Measurements from ENCODE around the gene ACP1. TPM values are rescaled to one million over a fixed set of nuclear protein-coding genes. Genes with fewer than 3 reads are reported as not detected.

Gene ACP1
- polyA plus RNA-seq, 2 of the 4 experiments (the other 2 are of a cell fraction) = 204 to 338 TPM

GRCh38 chr2:228115-228514 lies 36.6 kb upstream of the ACP1 start:
- no peaks in the 10 kb centered on the region for H3K4me1 ChIP-seq
- H3K4me3 ChIP-seq = no peak overlapping the region
- no peak for TF ChIP-seq MAZ (IDR thresholded peaks at IDR 0.05; ENCODE audit: borderline replicate concordance, low read depth, low read length)
- no peak for TF ChIP-seq RAD21 (conservative IDR thresholded peaks at IDR 0.05 in 1 of 2, IDR thresholded peaks at IDR 0.05 in 1 of 2)
- no peak for TF ChIP-seq SMC3 (IDR thresholded peaks at IDR 0.05)
- TF ChIP-seq KDM1A (IDR thresholded peaks at IDR 0.05; ENCODE audit: low read depth) = no peak
- TF ChIP-seq MAFK (IDR thresholded peaks at IDR 0.05; ENCODE audit: partially characterized antibody) = no peak
- no peak for TF ChIP-seq EHMT2 (IDR thresholded peaks at IDR 0.05; ENCODE audit: low read depth)
- no peak for TF ChIP-seq FOXS1 (CRISPR knock-in tag; IDR thresholded peaks at IDR 0.05)
- no peak for TF ChIP-seq NFE2L2 (conservative IDR thresholded peaks at IDR 0.05; ENCODE audit: low read length)
- no peak for TF ChIP-seq MYC (IDR thresholded peaks at IDR 0.05; ENCODE audit: borderline replicate concordance, low read length)
- TF ChIP-seq PHF8 (IDR thresholded peaks at IDR 0.05; ENCODE audit: borderline replicate concordance, low read depth) = no peak
- TF ChIP-seq HEYL (CRISPR knock-in tag; IDR thresholded peaks at IDR 0.05) = no peak
- TF ChIP-seq, protein P1, sequence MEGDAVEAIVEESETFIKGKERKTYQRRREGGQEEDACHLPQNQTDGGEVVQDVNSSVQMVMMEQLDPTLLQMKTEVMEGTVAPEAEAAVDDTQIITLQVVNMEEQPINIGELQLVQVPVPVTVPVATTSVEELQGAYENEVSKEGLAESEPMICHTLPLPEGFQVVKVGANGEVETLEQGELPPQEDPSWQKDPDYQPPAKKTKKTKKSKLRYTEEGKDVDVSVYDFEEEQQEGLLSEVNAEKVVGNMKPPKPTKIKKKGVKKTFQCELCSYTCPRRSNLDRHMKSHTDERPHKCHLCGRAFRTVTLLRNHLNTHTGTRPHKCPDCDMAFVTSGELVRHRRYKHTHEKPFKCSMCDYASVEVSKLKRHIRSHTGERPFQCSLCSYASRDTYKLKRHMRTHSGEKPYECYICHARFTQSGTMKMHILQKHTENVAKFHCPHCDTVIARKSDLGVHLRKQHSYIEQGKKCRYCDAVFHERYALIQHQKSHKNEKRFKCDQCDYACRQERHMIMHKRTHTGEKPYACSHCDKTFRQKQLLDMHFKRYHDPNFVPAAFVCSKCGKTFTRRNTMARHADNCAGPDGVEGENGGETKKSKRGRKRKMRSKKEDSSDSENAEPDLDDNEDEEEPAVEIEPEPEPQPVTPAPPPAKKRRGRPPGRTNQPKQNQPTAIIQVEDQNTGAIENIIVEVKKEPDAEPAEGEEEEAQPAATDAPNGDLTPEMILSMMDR (IDR thresholded peaks at IDR 0.05) = no peak
- TF ChIP-seq TFCP2L1 (CRISPR knock-in tag; IDR thresholded peaks at IDR 0.05) = no peak
- H3K27ac ChIP-seq = no peak overlapping the region
- WGBS (ENCODE audit: missing lambda C conversion rate) = 83% methylated on average over 9 of the region's 9 CpGs
- FAIRE-seq = no peak
- ATAC-seq = no peak
- no peak for DNase-seq (ENCODE audit: low read depth in 1 of 2, low spot score in 1 of 2)
- H3K9me3 ChIP-seq = no peaks in the 10 kb centered on the region
- H3K4me2 ChIP-seq = no peak overlapping the region
- ChIA-PET CTCF (interaction anchor here (1.0 kb wide), 1 partner anchor 12 kb away, joined by 4 read pairs; no protein-coding TSS in a partner anchor), POLR2A (no interaction called here)

DNA sequence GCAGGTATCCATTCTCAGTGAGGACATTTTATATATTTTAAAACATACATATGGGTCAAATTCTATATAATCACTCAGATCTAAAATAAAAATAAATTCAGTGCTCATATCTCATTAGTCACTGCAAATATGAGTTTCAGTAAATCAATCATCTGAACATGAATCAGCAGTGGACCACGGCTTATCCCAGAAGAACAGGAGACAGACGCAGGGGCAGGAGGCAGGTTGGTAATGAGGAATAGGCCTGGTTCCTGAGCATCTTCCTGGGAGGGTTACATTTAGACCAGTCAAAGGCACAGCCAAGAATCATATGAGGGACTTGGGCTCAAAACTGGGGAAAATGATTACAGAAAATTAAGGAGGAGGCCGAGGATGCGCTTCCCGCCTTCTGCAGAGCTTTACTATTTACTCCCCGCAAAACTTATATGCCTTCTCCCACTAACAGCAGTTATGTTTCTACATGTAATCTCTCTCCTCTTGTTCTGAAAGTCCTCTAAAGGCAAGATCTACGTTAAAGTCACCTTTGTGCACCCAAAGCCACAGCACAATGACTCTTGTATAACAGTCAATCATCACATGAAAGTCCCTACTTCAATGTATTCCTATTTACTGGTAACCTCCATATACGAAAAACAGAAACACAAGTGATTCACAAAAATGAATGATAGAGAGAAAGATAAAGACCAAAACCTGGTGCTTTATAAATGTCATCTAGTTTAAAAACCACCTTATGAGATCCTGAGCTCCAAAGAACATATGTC lies 36.0 kb upstream of the ACP1 start:
- POLR2A ChIA-PET = no interaction called here
- FAIRE-seq (no peak), DNase-seq (ENCODE audit: low read depth in 1 of 2, low spot score in 1 of 2) (no peak), ATAC-seq (no peak)
- H3K9me3 ChIP-seq = no peaks in the 10 kb centered on the region
- no peak overlapping the region for H3K4me2 ChIP-seq
- TF ChIP-seq, protein P2, sequence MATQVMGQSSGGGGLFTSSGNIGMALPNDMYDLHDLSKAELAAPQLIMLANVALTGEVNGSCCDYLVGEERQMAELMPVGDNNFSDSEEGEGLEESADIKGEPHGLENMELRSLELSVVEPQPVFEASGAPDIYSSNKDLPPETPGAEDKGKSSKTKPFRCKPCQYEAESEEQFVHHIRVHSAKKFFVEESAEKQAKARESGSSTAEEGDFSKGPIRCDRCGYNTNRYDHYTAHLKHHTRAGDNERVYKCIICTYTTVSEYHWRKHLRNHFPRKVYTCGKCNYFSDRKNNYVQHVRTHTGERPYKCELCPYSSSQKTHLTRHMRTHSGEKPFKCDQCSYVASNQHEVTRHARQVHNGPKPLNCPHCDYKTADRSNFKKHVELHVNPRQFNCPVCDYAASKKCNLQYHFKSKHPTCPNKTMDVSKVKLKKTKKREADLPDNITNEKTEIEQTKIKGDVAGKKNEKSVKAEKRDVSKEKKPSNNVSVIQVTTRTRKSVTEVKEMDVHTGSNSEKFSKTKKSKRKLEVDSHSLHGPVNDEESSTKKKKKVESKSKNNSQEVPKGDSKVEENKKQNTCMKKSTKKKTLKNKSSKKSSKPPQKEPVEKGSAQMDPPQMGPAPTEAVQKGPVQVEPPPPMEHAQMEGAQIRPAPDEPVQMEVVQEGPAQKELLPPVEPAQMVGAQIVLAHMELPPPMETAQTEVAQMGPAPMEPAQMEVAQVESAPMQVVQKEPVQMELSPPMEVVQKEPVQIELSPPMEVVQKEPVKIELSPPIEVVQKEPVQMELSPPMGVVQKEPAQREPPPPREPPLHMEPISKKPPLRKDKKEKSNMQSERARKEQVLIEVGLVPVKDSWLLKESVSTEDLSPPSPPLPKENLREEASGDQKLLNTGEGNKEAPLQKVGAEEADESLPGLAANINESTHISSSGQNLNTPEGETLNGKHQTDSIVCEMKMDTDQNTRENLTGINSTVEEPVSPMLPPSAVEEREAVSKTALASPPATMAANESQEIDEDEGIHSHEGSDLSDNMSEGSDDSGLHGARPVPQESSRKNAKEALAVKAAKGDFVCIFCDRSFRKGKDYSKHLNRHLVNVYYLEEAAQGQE (IDR thresholded peaks at IDR 0.05) = no peak
- TF ChIP-seq POLR2A (IDR thresholded peaks at IDR 0.05; ENCODE audit: low read length) = no peak
- TF ChIP-seq NR3C1 (IDR thresholded peaks at IDR 0.05) = no peak
- no peak for TF ChIP-seq SREBF2 (IDR thresholded peaks at IDR 0.05)
- no peak for TF ChIP-seq CHD2 (IDR thresholded peaks at IDR 0.05; ENCODE audit: low read length, partially characterized antibody)
- TF ChIP-seq POLR2AphosphoS2 (conservative IDR thresholded peaks at IDR 0.05; ENCODE audit: low read length) = no peak
- no peak for TF ChIP-seq MYC (IDR thresholded peaks at IDR 0.05; ENCODE audit: borderline replicate concordance, low read length)
- TF ChIP-seq, protein P3, sequence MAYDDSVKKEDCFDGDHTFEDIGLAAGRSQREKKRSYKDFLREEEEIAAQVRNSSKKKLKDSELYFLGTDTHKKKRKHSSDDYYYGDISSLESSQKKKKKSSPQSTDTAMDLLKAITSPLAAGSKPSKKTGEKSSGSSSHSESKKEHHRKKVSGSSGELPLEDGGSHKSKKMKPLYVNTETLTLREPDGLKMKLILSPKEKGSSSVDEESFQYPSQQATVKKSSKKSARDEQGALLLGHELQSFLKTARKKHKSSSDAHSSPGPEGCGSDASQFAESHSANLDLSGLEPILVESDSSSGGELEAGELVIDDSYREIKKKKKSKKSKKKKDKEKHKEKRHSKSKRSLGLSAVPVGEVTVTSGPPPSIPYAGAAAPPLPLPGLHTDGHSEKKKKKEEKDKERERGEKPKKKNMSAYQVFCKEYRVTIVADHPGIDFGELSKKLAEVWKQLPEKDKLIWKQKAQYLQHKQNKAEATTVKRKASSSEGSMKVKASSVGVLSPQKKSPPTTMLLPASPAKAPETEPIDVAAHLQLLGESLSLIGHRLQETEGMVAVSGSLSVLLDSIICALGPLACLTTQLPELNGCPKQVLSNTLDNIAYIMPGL (CRISPR knock-in tag; IDR thresholded peaks at IDR 0.05; ENCODE audit: borderline replicate concordance) = no peak
- TF ChIP-seq FOSB (CRISPR knock-in tag; IDR thresholded peaks at IDR 0.05) = no peak
- TF ChIP-seq PBX3 (IDR thresholded peaks at IDR 0.05) = no peak
- no peak for TF ChIP-seq RCOR1 (IDR thresholded peaks at IDR 0.05; ENCODE audit: low read depth, low read length)
- no peak for TF ChIP-seq JUN (IDR thresholded peaks at IDR 0.05)
- no peak for TF ChIP-seq FOSL2 (IDR thresholded peaks at IDR 0.05)
- TF ChIP-seq FOSL2 (CRISPR knock-in tag; IDR thresholded peaks at IDR 0.05) = no peak
- TF ChIP-seq, protein P4, sequence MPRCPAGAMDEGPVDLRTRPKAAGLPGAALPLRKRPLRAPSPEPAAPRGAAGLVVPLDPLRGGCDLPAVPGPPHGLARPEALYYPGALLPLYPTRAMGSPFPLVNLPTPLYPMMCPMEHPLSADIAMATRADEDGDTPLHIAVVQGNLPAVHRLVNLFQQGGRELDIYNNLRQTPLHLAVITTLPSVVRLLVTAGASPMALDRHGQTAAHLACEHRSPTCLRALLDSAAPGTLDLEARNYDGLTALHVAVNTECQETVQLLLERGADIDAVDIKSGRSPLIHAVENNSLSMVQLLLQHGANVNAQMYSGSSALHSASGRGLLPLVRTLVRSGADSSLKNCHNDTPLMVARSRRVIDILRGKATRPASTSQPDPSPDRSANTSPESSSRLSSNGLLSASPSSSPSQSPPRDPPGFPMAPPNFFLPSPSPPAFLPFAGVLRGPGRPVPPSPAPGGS (IDR thresholded peaks at IDR 0.05) = no peak
- TF ChIP-seq SMC3 (IDR thresholded peaks at IDR 0.05) = no peak
- no peaks in the 10 kb centered on the region for H3K4me1 ChIP-seq
- CTCF ChIA-PET = interaction anchor here (1.0 kb wide), 1 partner anchor 11 kb away, joined by 4 read pairs; no protein-coding TSS in a partner anchor
- H3K4me3 ChIP-seq = no peak overlapping the region
- no peak overlapping the region for H3K27ac ChIP-seq
- WGBS (ENCODE audit: missing lambda C conversion rate) = 73% methylated on average over 8 of the region's 8 CpGs
